ENCODE measurements around the gene TCF4.

Gene TCF4

GRCh38 chr18:55396267-55396905, 191.6 kb downstream of the TCF4 start:
- Histone ChIP-seq H3K9me2 (replicated peaks; ENCODE audit: insufficient read depth, low read length) (no peaks in the 10 kb centered on the region), H3F3A (ENCODE audit: insufficient read depth, low read length) (no peaks in the 10 kb centered on the region), H3K4me2 (ENCODE audit: low read depth, low read length) (no peak overlapping the region), H3K4me1 (ENCODE audit: low read length) (no peaks in the 10 kb centered on the region), H3K9ac (ENCODE audit: low read length) (no peak overlapping the region), H4K20me1 (ENCODE audit: insufficient read depth, low read length) (no peaks in the 10 kb centered on the region), H3K36me3 (replicated peaks; ENCODE audit: insufficient read depth, low read length) (no peaks in the 10 kb centered on the region), H3K27me3 (replicated peaks; ENCODE audit: insufficient read depth, low read length) (no peaks in the 10 kb centered on the region), H2AFZ (ENCODE audit: low read length) (no peak overlapping the region), H3K79me2 (ENCODE audit: low read length) (no peaks in the 10 kb centered on the region), H3K4me3 (ENCODE audit: low read length) (no peak overlapping the region), H3K9me3 (replicated peaks; ENCODE audit: insufficient read depth, low read length) (no peaks in the 10 kb centered on the region), H3K27ac (ENCODE audit: low read length) (no peak overlapping the region)
- no peak for DNase-seq
- TF ChIP-seq EZH2phosphoT487 (IDR thresholded peaks at IDR 0.05; ENCODE audit: low read length) (no peak), CTCF (IDR thresholded peaks at IDR 0.05; ENCODE audit: low read length) (no peak), EZH2 (optimal IDR thresholded peaks at IDR 0.05; ENCODE audit: low read depth, low read length) (no peak)

- Histone ChIP-seq H4K20me1 (ENCODE audit: insufficient read depth, low read length) (no peaks in the 10 kb centered on the region), H3K27ac (ENCODE audit: low read length) (no peak overlapping the region), H3K9me3 (replicated peaks; ENCODE audit: insufficient read depth, low read length) (no peaks in the 10 kb centered on the region), H3K4me1 (ENCODE audit: low read length) (no peaks in the 10 kb centered on the region), H3K27me3 (replicated peaks; ENCODE audit: insufficient read depth, low read length) (no peaks in the 10 kb centered on the region), H3K36me3 (replicated peaks; ENCODE audit: insufficient read depth, low read length) (no peaks in the 10 kb centered on the region), H3F3A (ENCODE audit: insufficient read depth, low read length) (no peaks in the 10 kb centered on the region), H3K9me2 (replicated peaks; ENCODE audit: insufficient read depth, low read length) (no peaks in the 10 kb centered on the region), H3K4me3 (ENCODE audit: low read length) (no peak overlapping the region), H3K79me2 (ENCODE audit: low read length) (no peaks in the 10 kb centered on the region), H3K9ac (ENCODE audit: low read length) (no peak overlapping the region), H3K4me2 (ENCODE audit: low read depth, low read length) (no peak overlapping the region), H2AFZ (ENCODE audit: low read length) (no peak overlapping the region)
- no peak for DNase-seq
- TF ChIP-seq CTCF (IDR thresholded peaks at IDR 0.05; ENCODE audit: low read length) (no peak), EZH2phosphoT487 (IDR thresholded peaks at IDR 0.05; ENCODE audit: low read length) (no peak), EZH2 (optimal IDR thresholded peaks at IDR 0.05; ENCODE audit: low read depth, low read length) (no peak)
These were observed 192.2 kb downstream of the TCF4 start for GRCh38 chr18:55395799-55396198.

GRCh38 chr18:55390898-55391297, 197.1 kb downstream of the TCF4 start:
- H3F3A ChIP-seq (ENCODE audit: insufficient read depth, low read length): no peaks in the 10 kb centered on the region
- no peak for DNase-seq
- TF ChIP-seq EZH2 (optimal IDR thresholded peaks at IDR 0.05; ENCODE audit: low read depth, low read length): no peak
- TF ChIP-seq EZH2phosphoT487 (IDR thresholded peaks at IDR 0.05; ENCODE audit: low read length): no peak
- TF ChIP-seq CTCF (IDR thresholded peaks at IDR 0.05; ENCODE audit: low read length): no peak
- H3K27ac ChIP-seq (ENCODE audit: low read length): no peak overlapping the region
- H3K4me2 ChIP-seq (ENCODE audit: low read depth, low read length): no peak overlapping the region
- no peaks in the 10 kb centered on the region for H4K20me1 ChIP-seq (ENCODE audit: insufficient read depth, low read length)
- H3K9me2 ChIP-seq (replicated peaks; ENCODE audit: insufficient read depth, low read length): no peaks in the 10 kb centered on the region
- H3K4me1 ChIP-seq (ENCODE audit: low read length): no peaks in the 10 kb centered on the region
- no peak overlapping the region for H2AFZ ChIP-seq (ENCODE audit: low read length)
- H3K9me3 ChIP-seq (replicated peaks; ENCODE audit: insufficient read depth, low read length): no peaks in the 10 kb centered on the region
- H3K27me3 ChIP-seq (replicated peaks; ENCODE audit: insufficient read depth, low read length): no peaks in the 10 kb centered on the region
- H3K79me2 ChIP-seq (ENCODE audit: low read length): no peaks in the 10 kb centered on the region
- no peak overlapping the region for H3K9ac ChIP-seq (ENCODE audit: low read length)
- no peaks in the 10 kb centered on the region for H3K36me3 ChIP-seq (replicated peaks; ENCODE audit: insufficient read depth, low read length)
- H3K4me3 ChIP-seq (ENCODE audit: low read length): no peak overlapping the region
